HuH-7.5 (cell line): ENCODE results near the gene SLC35D3.
"Not testable (repeated sequence)": the region's sequence is repeated elsewhere in the genome, so short reads cannot be mapped to it uniquely, and the experiment has no call there.

Experiments used
- DNase-seq: peaks from one replicate; pipeline ENCODE4 v3.0.0; 2011; ENCODE audit warnings: low spot score

Gene SLC35D3

GRCh38 chr6:136921936-136922684 is at the start of gene SLC35D3:
TSS of gene SLC35D3 (plus strand) at chr6:136922301. CDS start at chr6:136922429, 128 bp downstream.
- DNase-seq = peak; percentile 47

- DNase-seq = no peak
Measured at GRCh38 chr6:136873748-136874147, 48.4 kb upstream of the SLC35D3 start.

GRCh38 chr6:136876469-136876868 is 45.6 kb upstream of the SLC35D3 start:
- DNase-seq = not testable (repeated sequence)

GRCh38 chr6:136880748-136881460 is 41.2 kb upstream of the SLC35D3 start:
- no peak for DNase-seq

- DNase-seq = no peak
Measured at GRCh38 chr6:136886091-136886490, 36.0 kb upstream of the SLC35D3 start.

GRCh38 chr6:136887953-136888352 is 34.1 kb upstream of the SLC35D3 start:
- DNase-seq = no peak

- no peak for DNase-seq
Measured at GRCh38 chr6:136889271-136890193, 32.6 kb upstream of the SLC35D3 start.

- DNase-seq = no peak
Measured at GRCh38 chr6:136890194-136890839, 31.8 kb upstream of the SLC35D3 start.

GRCh38 chr6:136890986-136891385 is 31.1 kb upstream of the SLC35D3 start:
- DNase-seq = no peak

GRCh38 chr6:136893187-136893586 is 28.9 kb upstream of the SLC35D3 start:
- no peak for DNase-seq

GRCh38 chr6:136895901-136896300 is 26.2 kb upstream of the SLC35D3 start:
- no peak for DNase-seq

- DNase-seq = no peak
Measured at GRCh38 chr6:136897071-136897470, 25.0 kb upstream of the SLC35D3 start.

GRCh38 chr6:136901212-136901784 is 20.8 kb upstream of the SLC35D3 start:
- DNase-seq = no peak

- DNase-seq = not testable (repeated sequence)
Measured at GRCh38 chr6:136904477-136904876, 17.6 kb upstream of the SLC35D3 start.

- DNase-seq = no peak
Measured at GRCh38 chr6:136914947-136915346, 7.2 kb upstream of the SLC35D3 start.

GRCh38 chr6:136918706-136919105 is 3.4 kb upstream of the SLC35D3 start:
- no peak for DNase-seq

GRCh38 chr6:136920216-136920615 is 1.9 kb upstream of the SLC35D3 start:
- DNase-seq = no peak

GRCh38 chr6:136920671-136921380 is 1.3 kb upstream of the SLC35D3 start:
- DNase-seq = peak; percentile 28

GRCh38 chr6:136921381-136921935 is 643 bp upstream of the SLC35D3 start:
- DNase-seq = peak; percentile 38

- DNase-seq = no peak
Measured at GRCh38 chr6:136922685-136923006, 545 bp downstream of the SLC35D3 start.
